ENCODE measurements around the gene TMPRSS7. TPM values are rescaled to one million over a fixed set of nuclear protein-coding genes. Genes with fewer than 3 reads are reported as not detected.

Gene TMPRSS7
- polyA plus RNA-seq, 1 experiment = not detected

GRCh38 chr3:112122870-112123269 is 88.3 kb downstream of the TMPRSS7 start:
- TF ChIP-seq, protein P1, sequence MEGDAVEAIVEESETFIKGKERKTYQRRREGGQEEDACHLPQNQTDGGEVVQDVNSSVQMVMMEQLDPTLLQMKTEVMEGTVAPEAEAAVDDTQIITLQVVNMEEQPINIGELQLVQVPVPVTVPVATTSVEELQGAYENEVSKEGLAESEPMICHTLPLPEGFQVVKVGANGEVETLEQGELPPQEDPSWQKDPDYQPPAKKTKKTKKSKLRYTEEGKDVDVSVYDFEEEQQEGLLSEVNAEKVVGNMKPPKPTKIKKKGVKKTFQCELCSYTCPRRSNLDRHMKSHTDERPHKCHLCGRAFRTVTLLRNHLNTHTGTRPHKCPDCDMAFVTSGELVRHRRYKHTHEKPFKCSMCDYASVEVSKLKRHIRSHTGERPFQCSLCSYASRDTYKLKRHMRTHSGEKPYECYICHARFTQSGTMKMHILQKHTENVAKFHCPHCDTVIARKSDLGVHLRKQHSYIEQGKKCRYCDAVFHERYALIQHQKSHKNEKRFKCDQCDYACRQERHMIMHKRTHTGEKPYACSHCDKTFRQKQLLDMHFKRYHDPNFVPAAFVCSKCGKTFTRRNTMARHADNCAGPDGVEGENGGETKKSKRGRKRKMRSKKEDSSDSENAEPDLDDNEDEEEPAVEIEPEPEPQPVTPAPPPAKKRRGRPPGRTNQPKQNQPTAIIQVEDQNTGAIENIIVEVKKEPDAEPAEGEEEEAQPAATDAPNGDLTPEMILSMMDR (IDR thresholded peaks at IDR 0.05; ENCODE audit: insufficient read depth, low read depth, low read length) = no peak
- no peak overlapping the region for H3K4me3 ChIP-seq (ENCODE audit: low read depth, low read length)
- CTCF ChIA-PET = interaction anchor here (0.9 to 2.7 kb wide), 2 partner anchors 12 to 410 kb away, joined by 4 to 10 read pairs; no protein-coding TSS in a partner anchor
- POLR2A ChIA-PET = no interaction called here
- peaks cover 1% of the 10 kb centered on the region; the same call in 1 of the 2 replicates for H3K36me3 ChIP-seq (ENCODE audit: control insufficient read depth, insufficient read depth, low read length)
- H3K27me3 ChIP-seq (ENCODE audit: control insufficient read depth, insufficient read depth, low read length) = no peaks in the 10 kb centered on the region
- DNase-seq (ENCODE audit: low read depth) = no peak

GRCh38 chr3:112123548-112123947 is 89.0 kb downstream of the TMPRSS7 start:
- H3K4me3 ChIP-seq (ENCODE audit: low read depth, low read length) = no peak overlapping the region
- POLR2A ChIA-PET = no interaction called here
- TF ChIP-seq, protein P1 (IDR thresholded peaks at IDR 0.05; ENCODE audit: insufficient read depth, low read depth, low read length) = no peak
- no peaks in the 10 kb centered on the region for H3K27me3 ChIP-seq (ENCODE audit: control insufficient read depth, insufficient read depth, low read length)
- peaks cover 1% of the 10 kb centered on the region; the same call in 1 of the 2 replicates for H3K36me3 ChIP-seq (ENCODE audit: control insufficient read depth, insufficient read depth, low read length)
- DNase-seq (ENCODE audit: low read depth) = no peak
- CTCF ChIA-PET = interaction anchor here (0.8 to 2.7 kb wide), 3 partner anchors 12 to 410 kb away, joined by 3 to 10 read pairs (median 4); no protein-coding TSS in a partner anchor

GRCh38 chr3:112124907-112125607 is 90.5 kb downstream of the TMPRSS7 start:
- no peaks in the 10 kb centered on the region for H3K36me3 ChIP-seq (ENCODE audit: control insufficient read depth, insufficient read depth, low read length)
- POLR2A ChIA-PET = no interaction called here
- DNase-seq (ENCODE audit: low read depth) = no peak
- CTCF ChIA-PET = interaction anchor here (0.5 to 2.7 kb wide), 4 partner anchors 14 to 395 kb away, joined by 3 to 10 read pairs (median 3); no protein-coding TSS in a partner anchor
- no peaks in the 10 kb centered on the region for H3K27me3 ChIP-seq (ENCODE audit: control insufficient read depth, insufficient read depth, low read length)
- TF ChIP-seq, protein P1 (IDR thresholded peaks at IDR 0.05; ENCODE audit: insufficient read depth, low read depth, low read length) = no peak
- no peak overlapping the region for H3K4me3 ChIP-seq (ENCODE audit: low read depth, low read length)

- CTCF ChIA-PET = interaction anchor here (1.2 kb wide), 1 partner anchor 17 kb away, joined by 3 read pairs; no protein-coding TSS in a partner anchor
- TF ChIP-seq, protein P1 (IDR thresholded peaks at IDR 0.05; ENCODE audit: insufficient read depth, low read depth, low read length) = no peak
Observed at GRCh38 chr3:112126511-112126911, 92.0 kb downstream of the TMPRSS7 start.

More at GRCh38 chr3:112126511-112126911, 92.0 kb downstream of the TMPRSS7 start:
- Histone ChIP-seq H3K27me3 (ENCODE audit: control insufficient read depth, insufficient read depth, low read length) (no peaks in the 10 kb centered on the region), H3K36me3 (ENCODE audit: control insufficient read depth, insufficient read depth, low read length) (no peaks in the 10 kb centered on the region), H3K4me3 (ENCODE audit: low read depth, low read length) (no peak overlapping the region)
- DNase-seq (ENCODE audit: low read depth) = no peak
- POLR2A ChIA-PET = no interaction called here
